Mesendoderm (in vitro differentiated cells): ENCODE results near the gene ANKFN1.
A peak's percentile ranks its signal among the peaks of the same experiment; 100 is the strongest.

Experiments
- DNase-seq: peaks from one replicate; pipeline ENCODE4 v3.0.0; 2013
- H2AK5ac ChIP-seq: 2 replicates; pipeline ENCODE4 v1.6.1; 2013; ENCODE audit warnings: low read length, inconsistent platforms
- H2BK120ac ChIP-seq: 2 replicates; pipeline ENCODE4 v1.6.1; 2013; ENCODE audit warnings: low read depth, mild to moderate bottlenecking, low read length, moderate library complexity, mixed read lengths
- H2BK15ac ChIP-seq: replicated peaks from 2 replicates; pipeline ENCODE4 v1.6.1; 2013; ENCODE audit warnings: low read depth, mild to moderate bottlenecking, moderate library complexity
- H2BK5ac ChIP-seq: 2 replicates; pipeline ENCODE4 v1.6.1; 2013; ENCODE audit warnings: low read length, inconsistent platforms
- H3K18ac ChIP-seq: 2 replicates; pipeline ENCODE4 v1.6.1; 2013; ENCODE audit warnings: mild to moderate bottlenecking, low read length, mixed read lengths
- H3K23ac ChIP-seq: one replicate; pipeline ENCODE4 v1.6.1; 2013; ENCODE audit warnings: low read length
- H3K27ac ChIP-seq: 2 replicates; pipeline ENCODE4 v1.5.1; 2013; ENCODE audit warnings: low read depth, mild to moderate bottlenecking, inconsistent platforms, low read length, moderate library complexity
- H3K27me3 ChIP-seq: 2 replicates; pipeline ENCODE4 v1.6.1; 2013; ENCODE audit warnings: low read length, control low read depth, mild to moderate bottlenecking, inconsistent platforms; ENCODE audit not compliant: insufficient read depth, poor library complexity
- H3K36me3 ChIP-seq: 2 replicates; pipeline ENCODE4 v1.6.1; 2013; ENCODE audit warnings: low read length, inconsistent platforms; ENCODE audit not compliant: control insufficient read depth, insufficient read depth
- H3K4ac ChIP-seq: one replicate; pipeline ENCODE4 v1.6.1; 2013; ENCODE audit warnings: low read depth, mild to moderate bottlenecking, low read length, moderate library complexity
- H3K4me1 ChIP-seq: 2 replicates; pipeline ENCODE4 v1.6.1; 2013; ENCODE audit warnings: low read depth, low read length, inconsistent platforms; ENCODE audit not compliant: control insufficient read depth
- H3K4me2 ChIP-seq: 2 replicates; pipeline ENCODE4 v1.6.1; 2013; ENCODE audit warnings: low read length
- H3K4me3 ChIP-seq: 2 replicates; pipeline ENCODE4 v1.5.1; 2013; ENCODE audit warnings: mild to moderate bottlenecking, low read length
- H3K56ac ChIP-seq: one replicate; pipeline ENCODE4 v1.6.1; 2013; ENCODE audit warnings: low read length
- H3K79me1 ChIP-seq: 2 replicates; pipeline ENCODE4 v1.6.1; 2013; ENCODE audit warnings: low read length, inconsistent platforms
- H3K79me2 ChIP-seq: 2 replicates; pipeline ENCODE4 v1.6.1; 2013; ENCODE audit warnings: mild to moderate bottlenecking, low read length; ENCODE audit not compliant: control insufficient read depth, insufficient read depth
- H3K9ac ChIP-seq: 2 replicates; pipeline ENCODE4 v1.6.1; 2013; ENCODE audit warnings: low read length, inconsistent platforms
- H4K5ac ChIP-seq: one replicate; pipeline ENCODE4 v1.6.1; 2013; ENCODE audit warnings: low read length
- H4K8ac ChIP-seq: one replicate; pipeline ENCODE4 v1.6.1; 2013; ENCODE audit warnings: low read depth, mild to moderate bottlenecking, control low read depth, low read length, moderate library complexity
- WGBS: extraction: QIAGEN DNeasy Blood & Tissue Kit; methylation state at CpG from one replicate; pipeline ENCODE4 v1.1.7; 2013; ENCODE audit warnings: low lambda C conversion rate, missing lambda C conversion rate; ENCODE audit not compliant: insufficient coverage; ENCODE audit errors: extremely low coverage; 5-methylcytosine and 5-hydroxymethylcytosine counted together

ANKFN1 gene

DNA sequence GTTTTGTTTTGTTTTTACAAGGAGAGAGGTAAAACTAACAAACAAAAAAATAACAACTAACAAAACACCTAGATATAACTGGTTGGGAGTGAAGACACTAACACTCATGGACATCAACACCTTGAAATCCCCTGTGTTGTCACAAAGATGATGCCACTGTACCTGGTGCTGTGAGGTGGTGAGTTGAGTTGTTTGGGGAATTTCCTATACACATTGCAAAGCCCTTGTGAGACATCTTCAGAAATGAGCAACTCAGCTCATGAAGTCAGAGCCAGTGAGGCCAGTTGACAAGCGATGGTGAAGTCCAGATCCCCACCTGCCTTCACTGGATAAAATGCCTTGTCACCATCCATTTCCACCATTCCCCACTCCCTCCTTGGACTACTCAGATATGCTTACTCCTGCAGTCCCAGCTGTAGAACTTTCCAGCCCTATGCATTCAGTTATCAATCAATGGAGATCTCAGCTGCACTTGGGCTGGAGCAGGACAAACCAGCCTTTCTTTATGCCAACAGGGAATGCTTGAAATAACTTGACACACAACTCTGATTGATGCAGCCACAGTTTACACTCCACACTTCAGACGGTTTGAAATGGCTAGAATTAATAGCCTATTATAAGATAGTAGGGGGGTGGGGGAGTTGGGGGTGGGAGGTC, 22.2 kb downstream of the ANKFN1 start:
- no peaks in the 10 kb centered on the region for H3K4me1 ChIP-seq
- no peak overlapping the region for H3K4me2 ChIP-seq
- H2BK120ac ChIP-seq: no peak overlapping the region
- H3K4ac ChIP-seq: no peak overlapping the region
- no peak overlapping the region for H4K5ac ChIP-seq
- H3K36me3 ChIP-seq: no peaks in the 10 kb centered on the region
- H3K18ac ChIP-seq: no peak overlapping the region
- no peak overlapping the region for H2BK5ac ChIP-seq
- H3K4me3 ChIP-seq: no peak overlapping the region
- no peak overlapping the region for H4K8ac ChIP-seq
- no CpG with 5 or more reads among the region's 2 CpGs for WGBS
- no peaks in the 10 kb centered on the region for H3K27me3 ChIP-seq
- no peak overlapping the region for H3K23ac ChIP-seq
- DNase-seq: no peak
- H2AK5ac ChIP-seq: no peak overlapping the region
- H3K9ac ChIP-seq: no peak overlapping the region
- H2BK15ac ChIP-seq: no peak overlapping the region
- H3K79me1 ChIP-seq: no peaks in the 10 kb centered on the region
- H3K27ac ChIP-seq: no peak overlapping the region
- H3K79me2 ChIP-seq: no peaks in the 10 kb centered on the region
- H3K56ac ChIP-seq: no peak overlapping the region

DNA sequence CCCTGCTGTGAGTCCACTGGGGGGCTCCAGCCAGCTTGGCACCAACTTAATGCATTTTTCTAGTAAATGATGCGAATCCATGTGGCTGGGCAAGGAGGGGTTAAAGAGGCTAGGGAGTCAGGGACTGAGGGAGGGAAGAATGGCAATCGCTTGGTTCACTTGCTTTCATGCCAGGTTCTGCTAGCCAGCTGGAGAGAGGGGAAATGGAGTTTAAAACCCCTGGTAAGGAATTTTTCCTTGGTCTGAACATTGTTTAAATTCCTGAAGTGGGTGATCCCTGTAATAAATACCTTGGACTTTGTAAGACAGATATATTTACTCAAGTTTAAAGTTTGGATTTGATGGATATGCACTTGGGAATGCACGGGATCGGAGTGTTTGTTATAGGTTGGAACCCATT, 22.8 kb downstream of the ANKFN1 start:
- Histone ChIP-seq H3K4ac (no peak overlapping the region), H2BK5ac (no peak overlapping the region), H3K36me3 (no peaks in the 10 kb centered on the region), H3K18ac (no peak overlapping the region), H4K5ac (no peak overlapping the region), H3K56ac (no peak overlapping the region), H3K4me1 (no peaks in the 10 kb centered on the region), H3K27me3 (no peaks in the 10 kb centered on the region), H2BK15ac (no peak overlapping the region), H3K9ac (no peak overlapping the region), H2AK5ac (no peak overlapping the region), H3K79me1 (no peaks in the 10 kb centered on the region), H3K23ac (no peak overlapping the region), H4K8ac (no peak overlapping the region), H3K4me3 (no peak overlapping the region), H3K27ac (no peak overlapping the region), H2BK120ac (no peak overlapping the region), H3K79me2 (no peaks in the 10 kb centered on the region), H3K4me2 (no peak overlapping the region)
- WGBS: no CpG with 5 or more reads among the region's 4 CpGs
- DNase-seq: peak; percentile 25

DNA sequence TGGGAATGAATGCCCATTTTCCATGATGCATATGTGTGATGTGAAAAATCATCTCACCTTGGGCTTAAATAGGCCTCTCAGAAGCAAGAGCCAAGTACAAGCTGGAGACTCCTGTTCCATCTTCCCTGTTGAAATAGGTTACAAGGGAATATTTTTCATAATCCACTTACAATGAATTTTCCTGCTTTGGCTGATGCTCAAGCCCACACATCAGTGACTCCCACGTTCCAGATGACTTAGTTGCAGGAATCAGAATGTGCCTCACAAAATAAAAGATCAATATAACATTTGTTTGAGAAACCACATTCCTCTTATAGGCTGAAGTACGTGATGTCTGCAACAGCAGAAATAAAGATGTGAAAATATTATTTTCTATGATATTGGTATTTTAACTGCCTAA, 24.1 kb downstream of the ANKFN1 start:
- H3K4me1 ChIP-seq: no peaks in the 10 kb centered on the region
- no peak overlapping the region for H2AK5ac ChIP-seq
- no peak overlapping the region for H2BK15ac ChIP-seq
- H3K27ac ChIP-seq: no peak overlapping the region
- H3K4me2 ChIP-seq: no peak overlapping the region
- no peak overlapping the region for H3K56ac ChIP-seq
- no CpG with 5 or more reads among the region's 2 CpGs for WGBS
- H2BK5ac ChIP-seq: no peak overlapping the region
- no peak overlapping the region for H3K4ac ChIP-seq
- H3K27me3 ChIP-seq: no peaks in the 10 kb centered on the region
- H4K5ac ChIP-seq: no peak overlapping the region
- H2BK120ac ChIP-seq: no peak overlapping the region
- H4K8ac ChIP-seq: no peak overlapping the region
- no peak overlapping the region for H3K4me3 ChIP-seq
- no peaks in the 10 kb centered on the region for H3K79me1 ChIP-seq
- H3K23ac ChIP-seq: no peak overlapping the region
- no peak for DNase-seq
- H3K36me3 ChIP-seq: no peaks in the 10 kb centered on the region
- no peak overlapping the region for H3K18ac ChIP-seq
- H3K9ac ChIP-seq: no peak overlapping the region
- no peaks in the 10 kb centered on the region for H3K79me2 ChIP-seq

DNA sequence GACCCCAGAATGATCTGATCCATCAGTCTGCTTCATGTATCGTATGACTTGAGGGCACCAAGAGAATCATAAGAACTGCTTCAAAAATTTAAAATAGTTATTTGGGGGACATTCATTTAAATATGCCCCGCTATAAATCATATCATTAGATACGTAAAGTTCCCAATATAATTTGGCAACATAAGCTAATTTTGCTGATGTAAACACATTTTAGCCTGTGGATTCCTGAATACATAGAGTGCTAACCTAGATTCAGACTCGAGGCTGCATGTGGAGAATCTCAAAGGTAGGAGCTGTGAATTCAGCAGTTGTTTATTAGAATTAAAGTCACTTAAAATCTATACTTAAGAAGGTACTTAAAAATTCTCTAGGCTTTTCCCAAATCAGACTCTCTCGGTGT, 24.9 kb downstream of the ANKFN1 start:
- Histone ChIP-seq H2BK120ac (no peak overlapping the region), H2BK15ac (no peak overlapping the region), H3K9ac (no peak overlapping the region), H3K4me3 (no peak overlapping the region), H3K18ac (no peak overlapping the region), H3K56ac (no peak overlapping the region), H2AK5ac (no peak overlapping the region), H3K79me2 (no peaks in the 10 kb centered on the region), H3K36me3 (no peaks in the 10 kb centered on the region), H3K79me1 (no peaks in the 10 kb centered on the region), H2BK5ac (no peak overlapping the region), H3K27me3 (no peaks in the 10 kb centered on the region), H3K23ac (no peak overlapping the region), H4K5ac (no peak overlapping the region), H3K4me2 (no peak overlapping the region), H3K27ac (no peak overlapping the region), H4K8ac (no peak overlapping the region), H3K4ac (no peak overlapping the region), H3K4me1 (no peaks in the 10 kb centered on the region)
- DNase-seq: no peak
- WGBS: no CpG with 5 or more reads among the region's 5 CpGs

DNA sequence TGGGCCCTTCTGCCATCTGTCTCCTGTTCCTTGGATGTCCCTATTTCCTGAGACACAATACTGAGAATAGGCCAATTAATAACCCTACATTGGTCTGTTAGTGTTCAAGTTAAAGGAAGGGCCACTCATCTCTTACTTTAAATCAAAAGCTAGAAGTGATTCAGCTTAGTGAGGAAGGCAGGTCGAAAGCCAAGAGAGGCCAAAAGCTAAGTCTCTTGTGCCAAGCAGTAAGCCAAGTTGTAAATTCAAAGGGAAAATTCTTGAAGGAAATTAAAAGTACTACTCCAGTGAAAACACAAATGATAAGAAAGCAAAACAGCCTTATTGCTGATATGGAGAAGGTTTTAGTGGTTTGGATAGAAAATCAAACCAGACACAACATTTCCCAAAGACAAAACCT, 28.8 kb downstream of the ANKFN1 start:
- H3K27me3 ChIP-seq: no peaks in the 10 kb centered on the region
- WGBS: no CpG with 5 or more reads among the region's 1 CpG

DNA sequence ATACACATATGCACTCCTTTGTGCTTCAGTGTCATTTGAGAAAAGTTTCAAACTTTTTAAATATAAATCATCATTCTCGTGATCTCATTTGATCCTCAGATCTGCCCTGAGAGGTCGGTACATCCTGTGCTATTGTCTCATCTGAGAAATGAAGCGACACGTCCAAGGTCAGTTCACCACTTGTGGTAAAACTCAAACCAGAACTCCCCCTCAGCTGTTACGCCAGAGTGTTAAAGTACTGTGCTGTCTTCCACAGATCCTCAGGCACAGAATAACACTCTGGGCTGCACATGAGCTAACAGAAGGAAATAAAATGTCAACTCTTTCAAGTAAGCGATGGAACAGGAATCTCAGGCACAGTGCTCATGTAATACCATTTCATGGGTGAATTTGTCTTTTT, 31.4 kb downstream of the ANKFN1 start:
- H3K23ac ChIP-seq: no peak overlapping the region
- no peaks in the 10 kb centered on the region for H3K79me1 ChIP-seq
- H3K4me2 ChIP-seq: no peak overlapping the region
- H3K27ac ChIP-seq: no peak overlapping the region
- no peak overlapping the region for H3K9ac ChIP-seq
- no peak for DNase-seq
- no peak overlapping the region for H2BK15ac ChIP-seq
- H3K36me3 ChIP-seq: no peaks in the 10 kb centered on the region
- no peak overlapping the region for H4K8ac ChIP-seq
- H2BK120ac ChIP-seq: no peak overlapping the region
- H3K4ac ChIP-seq: no peak overlapping the region
- H2BK5ac ChIP-seq: no peak overlapping the region
- no peaks in the 10 kb centered on the region for H3K79me2 ChIP-seq
- no peak overlapping the region for H3K18ac ChIP-seq
- no peak overlapping the region for H3K56ac ChIP-seq
- no peak overlapping the region for H2AK5ac ChIP-seq
- H4K5ac ChIP-seq: no peak overlapping the region
- no peaks in the 10 kb centered on the region for H3K27me3 ChIP-seq
- no CpG with 5 or more reads among the region's 6 CpGs for WGBS
- no peak overlapping the region for H3K4me3 ChIP-seq
- no peaks in the 10 kb centered on the region for H3K4me1 ChIP-seq

More for the DNA sequence above, 28.8 kb downstream of the ANKFN1 start:
- Histone ChIP-seq H3K79me1 (no peaks in the 10 kb centered on the region), H2BK120ac (no peak overlapping the region), H3K4ac (no peak overlapping the region), H2BK5ac (no peak overlapping the region), H3K4me2 (no peak overlapping the region), H3K4me1 (no peaks in the 10 kb centered on the region), H3K9ac (no peak overlapping the region), H3K36me3 (no peaks in the 10 kb centered on the region), H3K23ac (no peak overlapping the region), H3K56ac (no peak overlapping the region), H3K18ac (no peak overlapping the region), H3K79me2 (no peaks in the 10 kb centered on the region), H2AK5ac (no peak overlapping the region), H2BK15ac (no peak overlapping the region), H4K5ac (no peak overlapping the region), H3K4me3 (no peak overlapping the region), H4K8ac (no peak overlapping the region), H3K27ac (no peak overlapping the region)
- no peak for DNase-seq
